AG09319 (cell line): ENCODE results near the gene ELP2.

Experiments used
- DNase-seq: peaks from one replicate; pipeline ENCODE4 v3.0.0-alpha.2; 2010; ENCODE audit warnings: low read depth; ENCODE audit errors: extremely low read depth
- CTCF ChIP-seq: IDR thresholded peaks from 2 replicates; pipeline ENCODE4 v1.5.1; 2011; ENCODE audit warnings: low read depth, mild to moderate bottlenecking, inconsistent platforms, low read length, moderate library complexity

ELP2 gene

GRCh38 chr18:36185157-36185556 is 55.5 kb downstream of the ELP2 start:
- no peak for TF ChIP-seq CTCF
- DNase-seq, result no peak

DNA sequence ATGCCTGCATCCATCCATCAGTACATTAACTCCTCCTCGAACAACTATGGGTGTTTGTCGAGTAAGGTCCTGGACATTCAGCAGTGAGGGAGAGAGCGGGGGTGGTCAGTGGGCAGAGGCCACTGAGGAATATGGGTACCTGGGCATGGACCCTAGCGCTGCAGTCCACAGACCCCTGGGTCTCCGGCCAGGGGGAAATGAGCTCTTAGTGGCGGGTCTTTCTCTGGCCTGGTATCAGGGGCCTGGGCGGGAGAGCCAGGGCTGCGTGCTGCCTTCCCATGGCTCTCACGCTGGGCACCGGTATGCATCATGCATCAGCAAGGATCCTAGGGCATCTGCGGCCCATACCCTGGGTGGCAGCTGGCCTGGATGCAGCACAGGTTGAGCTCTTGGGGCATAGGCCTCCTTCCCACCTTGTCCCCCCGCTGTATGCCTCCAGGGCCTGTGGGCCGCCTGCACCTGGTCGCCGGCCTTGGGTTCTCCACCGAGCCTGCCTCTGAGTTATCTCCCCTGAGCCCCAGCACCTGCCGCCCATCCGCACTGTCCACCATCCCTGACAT is 56.3 kb downstream of the ELP2 start:
- no peak for TF ChIP-seq CTCF

DNA sequence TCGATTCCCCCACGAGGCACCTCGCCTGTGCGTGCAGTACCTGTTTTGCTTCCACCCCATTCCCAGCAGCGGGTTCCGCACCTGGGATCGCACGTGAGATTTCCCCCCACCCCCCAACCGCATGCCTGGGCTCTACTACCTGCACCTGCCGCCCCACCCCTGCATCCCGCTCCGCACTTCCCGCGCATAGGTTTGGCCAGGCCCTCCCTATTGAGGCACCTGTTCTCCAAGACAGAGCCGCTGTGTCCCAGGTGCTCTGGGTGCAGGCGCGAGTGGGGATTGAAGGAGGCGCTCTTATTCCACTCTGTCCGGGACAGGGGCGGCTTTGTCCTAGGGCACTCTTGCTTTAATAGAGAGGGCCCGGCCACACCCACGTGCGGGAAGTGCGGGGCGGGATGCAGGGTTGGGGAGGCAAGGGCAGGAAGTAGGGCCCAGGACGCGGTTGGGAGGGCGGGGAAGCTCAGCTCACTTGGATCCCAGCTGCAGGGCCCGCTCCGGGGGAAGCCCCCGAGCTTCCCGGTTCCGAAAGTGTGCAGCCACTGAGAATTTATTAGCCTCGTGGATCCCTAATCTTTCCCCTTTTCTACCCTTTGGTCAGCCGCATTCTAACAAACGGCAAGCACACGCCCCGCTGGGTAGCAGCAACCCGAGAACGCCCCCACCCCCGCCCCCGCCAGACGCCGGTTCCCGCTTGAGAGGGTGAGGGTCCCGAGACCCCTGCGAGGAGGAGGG is 56.9 kb downstream of the ELP2 start:
- TF ChIP-seq CTCF, result no peak
- no peak for DNase-seq

More for the DNA sequence above, 56.3 kb downstream of the ELP2 start:
- DNase-seq, result no peak

DNA sequence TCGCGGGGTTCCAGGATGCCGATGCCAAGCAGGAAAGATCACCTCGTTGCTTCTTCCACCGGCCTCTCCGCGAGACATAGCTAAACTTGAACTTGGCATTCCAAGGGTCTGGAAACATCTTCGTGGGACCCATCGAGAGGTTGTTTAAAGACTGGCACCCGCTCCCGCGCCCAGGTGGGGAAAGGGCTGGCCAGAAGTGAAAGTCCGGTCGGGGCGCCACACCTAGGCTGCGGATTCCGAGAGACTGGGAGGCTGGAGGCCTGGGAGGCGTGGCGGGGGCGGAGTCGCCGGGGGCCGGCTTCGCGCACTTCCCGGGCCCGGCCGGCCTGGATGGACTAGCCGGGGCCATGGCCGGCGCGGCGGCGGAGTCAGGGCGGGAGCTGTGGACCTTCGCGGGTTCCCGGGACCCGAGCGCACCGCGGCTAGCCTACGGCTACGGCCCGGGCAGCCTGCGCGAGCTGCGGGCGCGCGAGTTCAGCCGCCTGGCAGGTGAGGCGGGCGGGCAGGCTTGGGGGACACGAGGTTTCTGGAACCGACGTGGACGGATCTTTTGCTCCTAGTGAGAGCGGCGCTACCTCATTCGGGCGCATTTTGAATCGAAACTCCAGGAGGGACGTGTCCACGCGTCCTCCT is 57.6 kb downstream of the ELP2 start, which contains the start of gene MOCOS:
Gene MOCOS (plus strand): TSS at position 305 of the 633 bp plus-strand sequence. CDS start 43 bp downstream, at position 348.
- DNase-seq, result no peak
- no peak; the same call in 1 of the 2 replicates for TF ChIP-seq CTCF

- no peak for TF ChIP-seq CTCF
- DNase-seq, result peak; percentile 57
These were observed 58.4 kb downstream of the ELP2 start for GRCh38 chr18:36187826-36188721.

DNA sequence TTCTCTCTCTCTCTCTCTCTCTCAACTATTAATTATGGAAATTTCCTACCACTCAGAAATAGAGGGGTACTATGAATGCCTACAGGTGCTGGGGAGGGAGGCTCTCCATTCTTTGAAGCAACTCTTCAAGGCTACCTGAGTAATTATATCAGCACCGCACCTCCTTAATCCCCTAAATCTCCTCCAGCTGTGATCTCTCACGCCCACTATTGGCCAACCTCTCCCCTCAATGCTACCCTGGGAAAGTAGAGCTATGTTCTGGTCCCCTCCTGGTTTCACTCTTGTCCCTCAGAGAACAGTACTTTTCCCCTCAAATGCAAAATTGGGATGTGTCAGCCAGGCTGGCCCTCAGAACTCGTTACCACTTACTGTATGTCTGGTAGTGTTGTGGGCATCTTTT is 59.2 kb downstream of the ELP2 start:
- no peak for TF ChIP-seq CTCF
- DNase-seq, result no peak
